ENCODE results near the gene L1CAM.

Gene L1CAM

GRCh38 chrX:153917869-153918268 lies 31.9 kb upstream of the L1CAM start:
- no peak overlapping the region for H3K27ac ChIP-seq

DNA sequence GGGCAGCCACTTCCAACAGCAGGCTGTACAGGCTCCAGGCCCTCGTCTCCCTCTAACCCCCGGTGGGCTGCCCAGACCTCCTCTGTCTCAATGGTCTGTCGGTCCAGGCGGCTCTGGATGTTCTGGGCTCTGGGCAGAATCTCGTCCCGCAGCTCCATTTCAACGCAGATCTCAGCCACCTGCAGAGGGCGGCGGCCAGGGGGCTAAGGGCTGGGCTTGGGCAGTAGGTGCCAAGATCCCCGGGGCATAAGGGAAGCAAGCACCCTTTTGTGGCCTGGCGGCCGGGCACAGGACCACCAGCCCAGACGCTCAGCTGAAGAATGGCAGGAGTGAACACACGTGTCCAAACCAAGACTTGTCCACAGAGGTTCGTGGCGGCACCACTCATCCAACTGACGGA lies 27.7 kb upstream of the L1CAM start:
- H3K27ac ChIP-seq: no peak overlapping the region
- TF ChIP-seq CTCF (IDR thresholded peaks at IDR 0.05) (no peak), ZFX (IDR thresholded peaks at IDR 0.05; ENCODE audit: borderline replicate concordance) (no peak)

More at GRCh38 chrX:153917869-153918268, 31.9 kb upstream of the L1CAM start:
- TF ChIP-seq ZFX (IDR thresholded peaks at IDR 0.05; ENCODE audit: borderline replicate concordance) (no peak), CTCF (IDR thresholded peaks at IDR 0.05) (no peak)

DNA sequence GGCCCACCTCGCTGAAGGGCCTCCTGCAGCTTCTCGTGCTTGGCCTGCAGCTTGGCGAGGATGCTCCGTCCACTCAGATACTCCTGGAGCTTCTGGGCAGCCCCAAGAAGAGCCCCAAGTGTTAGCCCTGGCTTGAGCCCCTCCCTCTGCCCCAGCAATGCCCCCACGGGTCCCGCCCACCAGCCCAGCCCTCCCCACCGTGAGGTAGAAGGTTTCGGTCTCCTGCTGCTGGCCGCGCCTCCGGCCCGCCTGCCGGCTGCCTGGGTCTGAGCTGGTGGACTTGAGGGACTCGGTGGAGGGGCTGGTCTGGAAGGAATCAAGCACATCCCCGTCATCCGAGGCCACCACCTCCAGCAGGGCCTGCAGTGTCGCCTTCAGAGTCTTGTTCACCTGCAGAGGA lies 27.2 kb upstream of the L1CAM start:
- H3K27ac ChIP-seq: no peak overlapping the region
- TF ChIP-seq CTCF (IDR thresholded peaks at IDR 0.05) (no peak), ZFX (IDR thresholded peaks at IDR 0.05; ENCODE audit: borderline replicate concordance) (no peak)

GRCh38 chrX:153911798-153912197 lies 25.8 kb upstream of the L1CAM start:
- H3K27ac ChIP-seq: no peak overlapping the region
- TF ChIP-seq CTCF (IDR thresholded peaks at IDR 0.05) (no peak), ZFX (IDR thresholded peaks at IDR 0.05; ENCODE audit: borderline replicate concordance) (no peak)

DNA sequence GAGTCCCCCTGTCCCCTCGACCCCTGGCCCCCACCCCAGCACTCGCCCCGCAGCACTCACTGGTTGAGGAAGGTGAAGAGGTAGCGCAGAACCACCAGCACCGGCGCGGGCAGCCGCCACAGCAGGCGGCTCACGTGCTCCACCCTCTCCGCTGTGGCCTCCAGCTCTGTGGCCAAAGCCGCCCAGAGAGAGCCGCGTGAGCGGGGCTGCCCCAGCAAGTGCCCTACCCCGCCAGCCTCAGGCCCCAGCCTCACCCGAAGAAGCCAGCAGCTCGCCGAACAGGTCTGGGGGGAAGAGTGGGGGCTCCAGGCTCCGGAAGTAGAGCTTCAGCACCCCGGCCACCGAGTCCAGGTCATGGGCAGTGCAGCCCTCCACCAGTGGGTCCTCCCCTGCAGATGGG lies 24.5 kb upstream of the L1CAM start:
- H3K27ac ChIP-seq: no peak overlapping the region
- TF ChIP-seq CTCF (IDR thresholded peaks at IDR 0.05): no peak
- TF ChIP-seq ZFX (IDR thresholded peaks at IDR 0.05; ENCODE audit: borderline replicate concordance): no peak

DNA sequence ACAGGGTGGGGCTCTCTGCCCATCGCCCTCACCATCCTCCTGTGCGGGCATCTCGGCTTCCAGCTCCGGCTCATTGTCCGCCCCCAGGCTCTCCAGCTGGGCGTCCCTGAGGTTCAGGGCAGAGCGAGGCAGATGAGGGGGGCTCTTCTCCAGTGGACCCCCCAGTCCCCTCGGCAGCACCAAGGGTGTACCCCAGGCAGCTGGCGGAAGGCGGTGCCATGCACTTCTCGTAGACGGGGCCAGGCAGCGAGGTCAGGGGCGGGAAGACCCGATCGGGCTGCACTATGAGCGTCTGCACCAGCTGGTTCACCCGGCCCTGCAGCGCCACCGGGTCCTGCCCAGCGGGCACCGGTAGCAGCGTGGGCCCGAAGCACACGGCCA lies 24.0 kb upstream of the L1CAM start:
- H3K27ac ChIP-seq: no peak overlapping the region
- no peak for TF ChIP-seq CTCF (IDR thresholded peaks at IDR 0.05)
- TF ChIP-seq ZFX (IDR thresholded peaks at IDR 0.05; ENCODE audit: borderline replicate concordance): no peak

DNA sequence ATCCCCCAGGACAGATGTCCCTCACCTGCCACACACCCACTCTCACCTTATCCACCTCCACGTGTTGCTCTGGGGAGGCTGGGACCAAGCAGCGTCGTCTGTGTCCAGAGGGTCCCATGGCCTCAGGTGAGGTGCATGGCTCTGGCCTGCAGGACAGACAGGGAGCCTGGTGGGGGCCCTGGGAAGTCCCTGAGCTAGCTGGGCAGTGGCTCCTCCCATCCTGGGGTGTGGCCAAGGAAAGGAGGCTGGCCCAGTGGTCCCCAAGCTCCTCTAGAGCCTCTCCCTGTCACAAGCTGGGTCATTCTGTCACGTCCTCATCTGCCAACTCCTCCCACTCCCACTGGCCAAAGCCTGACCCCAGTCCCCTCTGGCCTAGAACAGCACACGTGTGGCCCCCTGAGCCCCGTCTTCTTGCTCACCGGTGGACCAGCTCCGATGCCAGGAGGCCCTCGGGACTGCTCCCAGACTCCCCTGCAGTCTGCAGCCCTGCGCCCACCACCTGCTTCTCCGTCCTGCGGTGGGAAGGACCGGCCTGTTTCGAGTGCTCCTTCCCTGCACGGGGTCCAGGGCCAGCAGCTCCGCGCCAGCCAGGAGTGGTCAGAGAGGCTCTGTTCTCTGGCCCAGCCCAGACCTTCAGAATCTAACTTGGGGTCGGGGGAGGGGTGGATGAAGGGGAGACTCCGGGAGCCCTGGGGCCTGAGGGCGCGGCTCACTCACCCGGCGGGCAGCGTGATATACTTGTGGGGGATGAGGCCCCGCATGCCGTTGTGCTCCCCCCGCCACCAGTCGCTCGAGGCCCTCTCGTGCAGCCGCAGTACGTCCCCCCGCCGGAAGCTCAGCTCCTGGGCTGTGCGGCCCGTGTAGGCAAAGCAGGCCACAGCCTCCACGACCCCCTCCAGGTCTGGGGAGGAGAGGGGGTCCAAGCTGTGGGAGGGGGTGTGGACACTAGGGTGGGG lies 23.3 kb upstream of the L1CAM start:
- TF ChIP-seq ZFX (IDR thresholded peaks at IDR 0.05; ENCODE audit: borderline replicate concordance) (no peak), CTCF (IDR thresholded peaks at IDR 0.05) (no peak)
- no peak overlapping the region for H3K27ac ChIP-seq

Data from 22Rv1 (cell line).